ENCODE measurements around the gene TNFRSF12A. TPM values are rescaled to one million over a fixed set of nuclear protein-coding genes. Genes with fewer than 3 reads are reported as not detected.

TNFRSF12A gene
- total and polyA plus RNA-seq, 9 of the 15 experiments (the other 6 are each of a cell fraction or from before 2014, with no cell fraction given), result 0.41 to 61.8 (median 26.5) TPM

DNA sequence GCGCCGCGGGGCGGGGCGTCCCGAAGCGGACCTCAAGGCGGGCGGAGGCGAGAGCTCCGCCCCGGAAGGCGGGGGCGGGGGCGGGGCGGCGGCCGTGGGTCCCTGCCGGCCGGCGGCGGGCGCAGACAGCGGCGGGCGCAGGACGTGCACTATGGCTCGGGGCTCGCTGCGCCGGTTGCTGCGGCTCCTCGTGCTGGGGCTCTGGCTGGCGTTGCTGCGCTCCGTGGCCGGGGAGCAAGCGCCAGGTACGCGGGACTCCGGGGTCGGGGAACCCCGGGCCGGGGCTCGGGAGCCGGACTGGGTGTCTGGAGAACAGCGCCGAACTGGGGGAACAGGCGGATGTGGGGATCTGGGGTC lies at the start of gene TNFRSF12A (continued):
- TF ChIP-seq, protein P1, sequence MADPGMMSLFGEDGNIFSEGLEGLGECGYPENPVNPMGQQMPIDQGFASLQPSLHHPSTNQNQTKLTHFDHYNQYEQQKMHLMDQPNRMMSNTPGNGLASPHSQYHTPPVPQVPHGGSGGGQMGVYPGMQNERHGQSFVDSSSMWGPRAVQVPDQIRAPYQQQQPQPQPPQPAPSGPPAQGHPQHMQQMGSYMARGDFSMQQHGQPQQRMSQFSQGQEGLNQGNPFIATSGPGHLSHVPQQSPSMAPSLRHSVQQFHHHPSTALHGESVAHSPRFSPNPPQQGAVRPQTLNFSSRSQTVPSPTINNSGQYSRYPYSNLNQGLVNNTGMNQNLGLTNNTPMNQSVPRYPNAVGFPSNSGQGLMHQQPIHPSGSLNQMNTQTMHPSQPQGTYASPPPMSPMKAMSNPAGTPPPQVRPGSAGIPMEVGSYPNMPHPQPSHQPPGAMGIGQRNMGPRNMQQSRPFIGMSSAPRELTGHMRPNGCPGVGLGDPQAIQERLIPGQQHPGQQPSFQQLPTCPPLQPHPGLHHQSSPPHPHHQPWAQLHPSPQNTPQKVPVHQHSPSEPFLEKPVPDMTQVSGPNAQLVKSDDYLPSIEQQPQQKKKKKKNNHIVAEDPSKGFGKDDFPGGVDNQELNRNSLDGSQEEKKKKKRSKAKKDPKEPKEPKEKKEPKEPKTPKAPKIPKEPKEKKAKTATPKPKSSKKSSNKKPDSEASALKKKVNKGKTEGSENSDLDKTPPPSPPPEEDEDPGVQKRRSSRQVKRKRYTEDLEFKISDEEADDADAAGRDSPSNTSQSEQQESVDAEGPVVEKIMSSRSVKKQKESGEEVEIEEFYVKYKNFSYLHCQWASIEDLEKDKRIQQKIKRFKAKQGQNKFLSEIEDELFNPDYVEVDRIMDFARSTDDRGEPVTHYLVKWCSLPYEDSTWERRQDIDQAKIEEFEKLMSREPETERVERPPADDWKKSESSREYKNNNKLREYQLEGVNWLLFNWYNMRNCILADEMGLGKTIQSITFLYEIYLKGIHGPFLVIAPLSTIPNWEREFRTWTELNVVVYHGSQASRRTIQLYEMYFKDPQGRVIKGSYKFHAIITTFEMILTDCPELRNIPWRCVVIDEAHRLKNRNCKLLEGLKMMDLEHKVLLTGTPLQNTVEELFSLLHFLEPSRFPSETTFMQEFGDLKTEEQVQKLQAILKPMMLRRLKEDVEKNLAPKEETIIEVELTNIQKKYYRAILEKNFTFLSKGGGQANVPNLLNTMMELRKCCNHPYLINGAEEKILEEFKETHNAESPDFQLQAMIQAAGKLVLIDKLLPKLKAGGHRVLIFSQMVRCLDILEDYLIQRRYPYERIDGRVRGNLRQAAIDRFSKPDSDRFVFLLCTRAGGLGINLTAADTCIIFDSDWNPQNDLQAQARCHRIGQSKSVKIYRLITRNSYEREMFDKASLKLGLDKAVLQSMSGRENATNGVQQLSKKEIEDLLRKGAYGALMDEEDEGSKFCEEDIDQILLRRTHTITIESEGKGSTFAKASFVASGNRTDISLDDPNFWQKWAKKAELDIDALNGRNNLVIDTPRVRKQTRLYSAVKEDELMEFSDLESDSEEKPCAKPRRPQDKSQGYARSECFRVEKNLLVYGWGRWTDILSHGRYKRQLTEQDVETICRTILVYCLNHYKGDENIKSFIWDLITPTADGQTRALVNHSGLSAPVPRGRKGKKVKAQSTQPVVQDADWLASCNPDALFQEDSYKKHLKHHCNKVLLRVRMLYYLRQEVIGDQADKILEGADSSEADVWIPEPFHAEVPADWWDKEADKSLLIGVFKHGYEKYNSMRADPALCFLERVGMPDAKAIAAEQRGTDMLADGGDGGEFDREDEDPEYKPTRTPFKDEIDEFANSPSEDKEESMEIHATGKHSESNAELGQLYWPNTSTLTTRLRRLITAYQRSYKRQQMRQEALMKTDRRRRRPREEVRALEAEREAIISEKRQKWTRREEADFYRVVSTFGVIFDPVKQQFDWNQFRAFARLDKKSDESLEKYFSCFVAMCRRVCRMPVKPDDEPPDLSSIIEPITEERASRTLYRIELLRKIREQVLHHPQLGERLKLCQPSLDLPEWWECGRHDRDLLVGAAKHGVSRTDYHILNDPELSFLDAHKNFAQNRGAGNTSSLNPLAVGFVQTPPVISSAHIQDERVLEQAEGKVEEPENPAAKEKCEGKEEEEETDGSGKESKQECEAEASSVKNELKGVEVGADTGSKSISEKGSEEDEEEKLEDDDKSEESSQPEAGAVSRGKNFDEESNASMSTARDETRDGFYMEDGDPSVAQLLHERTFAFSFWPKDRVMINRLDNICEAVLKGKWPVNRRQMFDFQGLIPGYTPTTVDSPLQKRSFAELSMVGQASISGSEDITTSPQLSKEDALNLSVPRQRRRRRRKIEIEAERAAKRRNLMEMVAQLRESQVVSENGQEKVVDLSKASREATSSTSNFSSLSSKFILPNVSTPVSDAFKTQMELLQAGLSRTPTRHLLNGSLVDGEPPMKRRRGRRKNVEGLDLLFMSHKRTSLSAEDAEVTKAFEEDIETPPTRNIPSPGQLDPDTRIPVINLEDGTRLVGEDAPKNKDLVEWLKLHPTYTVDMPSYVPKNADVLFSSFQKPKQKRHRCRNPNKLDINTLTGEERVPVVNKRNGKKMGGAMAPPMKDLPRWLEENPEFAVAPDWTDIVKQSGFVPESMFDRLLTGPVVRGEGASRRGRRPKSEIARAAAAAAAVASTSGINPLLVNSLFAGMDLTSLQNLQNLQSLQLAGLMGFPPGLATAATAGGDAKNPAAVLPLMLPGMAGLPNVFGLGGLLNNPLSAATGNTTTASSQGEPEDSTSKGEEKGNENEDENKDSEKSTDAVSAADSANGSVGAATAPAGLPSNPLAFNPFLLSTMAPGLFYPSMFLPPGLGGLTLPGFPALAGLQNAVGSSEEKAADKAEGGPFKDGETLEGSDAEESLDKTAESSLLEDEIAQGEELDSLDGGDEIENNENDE (IDR thresholded peaks at IDR 0.05; ENCODE audit: low read depth, low read length), result no peak
- TF ChIP-seq HNRNPH1 (optimal IDR thresholded peaks at IDR 0.05; ENCODE audit: low read depth, low read length), result no peak
- TF ChIP-seq MIER1 (IDR thresholded peaks at IDR 0.05; ENCODE audit: low read depth), result no peak
- no peak for TF ChIP-seq HNRNPUL1 (IDR thresholded peaks at IDR 0.05; ENCODE audit: low read length)
- no peak for TF ChIP-seq CHD4 (IDR thresholded peaks at IDR 0.05; ENCODE audit: insufficient read depth, insufficient replicate concordance, low read depth, low read length, poor library complexity, severe bottlenecking)
- TF ChIP-seq ZNF143 (CRISPR knock-in tag; IDR thresholded peaks at IDR 0.05), result no peak
- no peak for TF ChIP-seq ADNP (tag; IDR thresholded peaks at IDR 0.05)
- no peak for TF ChIP-seq POLR2H (tag; IDR thresholded peaks at IDR 0.05; ENCODE audit: low read depth)
- TF ChIP-seq, protein P2, sequence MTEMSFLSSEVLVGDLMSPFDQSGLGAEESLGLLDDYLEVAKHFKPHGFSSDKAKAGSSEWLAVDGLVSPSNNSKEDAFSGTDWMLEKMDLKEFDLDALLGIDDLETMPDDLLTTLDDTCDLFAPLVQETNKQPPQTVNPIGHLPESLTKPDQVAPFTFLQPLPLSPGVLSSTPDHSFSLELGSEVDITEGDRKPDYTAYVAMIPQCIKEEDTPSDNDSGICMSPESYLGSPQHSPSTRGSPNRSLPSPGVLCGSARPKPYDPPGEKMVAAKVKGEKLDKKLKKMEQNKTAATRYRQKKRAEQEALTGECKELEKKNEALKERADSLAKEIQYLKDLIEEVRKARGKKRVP (CRISPR knock-in tag; IDR thresholded peaks at IDR 0.05), result no peak
- TF ChIP-seq ZC3H8 (IDR thresholded peaks at IDR 0.05), result no peak
- 0 out of 2 replicates have a peak, but pooled peaks have one; percentile 49 for TF ChIP-seq CREM (IDR thresholded peaks at IDR 0.05; ENCODE audit: low read depth)
- no peak for TF ChIP-seq PRMT5 (CRISPR knock-in tag; IDR thresholded peaks at IDR 0.05)
- TF ChIP-seq, protein P3, sequence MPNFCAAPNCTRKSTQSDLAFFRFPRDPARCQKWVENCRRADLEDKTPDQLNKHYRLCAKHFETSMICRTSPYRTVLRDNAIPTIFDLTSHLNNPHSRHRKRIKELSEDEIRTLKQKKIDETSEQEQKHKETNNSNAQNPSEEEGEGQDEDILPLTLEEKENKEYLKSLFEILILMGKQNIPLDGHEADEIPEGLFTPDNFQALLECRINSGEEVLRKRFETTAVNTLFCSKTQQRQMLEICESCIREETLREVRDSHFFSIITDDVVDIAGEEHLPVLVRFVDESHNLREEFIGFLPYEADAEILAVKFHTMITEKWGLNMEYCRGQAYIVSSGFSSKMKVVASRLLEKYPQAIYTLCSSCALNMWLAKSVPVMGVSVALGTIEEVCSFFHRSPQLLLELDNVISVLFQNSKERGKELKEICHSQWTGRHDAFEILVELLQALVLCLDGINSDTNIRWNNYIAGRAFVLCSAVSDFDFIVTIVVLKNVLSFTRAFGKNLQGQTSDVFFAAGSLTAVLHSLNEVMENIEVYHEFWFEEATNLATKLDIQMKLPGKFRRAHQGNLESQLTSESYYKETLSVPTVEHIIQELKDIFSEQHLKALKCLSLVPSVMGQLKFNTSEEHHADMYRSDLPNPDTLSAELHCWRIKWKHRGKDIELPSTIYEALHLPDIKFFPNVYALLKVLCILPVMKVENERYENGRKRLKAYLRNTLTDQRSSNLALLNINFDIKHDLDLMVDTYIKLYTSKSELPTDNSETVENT (CRISPR knock-in tag; IDR thresholded peaks at IDR 0.05), result no peak; the same call in 1 of the 2 replicates
- no peak for TF ChIP-seq ZC3H4 (CRISPR knock-in tag; IDR thresholded peaks at IDR 0.05; ENCODE audit: borderline replicate concordance)
- TF ChIP-seq NRF1 (conservative IDR thresholded peaks at IDR 0.05 in 1 of 2, IDR thresholded peaks at IDR 0.05 in 1 of 2), result peak; percentile 55 to 56; a peak in 2 of 4 replicates

Measured in K562 (cell line).